SK-N-SH (cell line): ENCODE measurements around the gene LMO2. TPM values are rescaled to one million over a fixed set of nuclear protein-coding genes. Genes with fewer than 3 reads are reported as not detected.

Source experiments
- CTCF ChIA-PET: fragments of 300-600, 350-600 bp; formaldehyde crosslinking; extraction: SDS; loops from one replicate; lab custom pipeline; 2021; lab: Yijun Ruan, JAX
- POLR2A ChIA-PET: fragments of 350-600 bp; sonication (Branson Sonifier 250); formaldehyde crosslinking; extraction: SDS; loops from one replicate; lab custom pipeline; 2020; ENCODE audit warnings: antibody characterized with exemption, inconsistent platforms; lab: Yijun Ruan, JAX
- DNase-seq: peaks from one replicate; pipeline ENCODE4 v3.0.0; 2012
- H2AFZ ChIP-seq: fragments of 200-600 bp; sonication (generic); 2 replicates; pipeline ENCODE4 v1.8.1; 2016; ENCODE audit warnings: antibody characterized with exemption, mild to moderate bottlenecking, low read depth
- H3F3A ChIP-seq: fragments of 200-600 bp; sonication (generic); replicated peaks from 2 replicates; pipeline ENCODE3; 2016; ENCODE audit warnings: antibody characterized with exemption, mild to moderate bottlenecking; ENCODE audit not compliant: insufficient read depth
- H3K27ac ChIP-seq, 2 experiments: fragments of 200-500 bp in 1 of 2; fragments of 200-600 bp in 1 of 2; sonication (Bioruptor generic) in 1 of 2; sonication (generic), shearing (Covaris generic) in 1 of 2; 2 replicates each; pipeline versions ENCODE4 v1.5.1 to v1.6.1; 2014 to 2016; ENCODE audit warnings: low read depth in 2 of 2, inconsistent platforms in 1 of 2, low read length in 1 of 2, mild to moderate bottlenecking in 1 of 2, mixed read lengths in 1 of 2
- H3K27me3 ChIP-seq: fragments of 200-600 bp; sonication (generic), shearing (Covaris generic); 2 replicates; pipeline ENCODE4 v1.6.1; 2016; ENCODE audit warnings: mixed run types; ENCODE audit not compliant: insufficient read depth
- H3K36me3 ChIP-seq, 2 experiments: fragments of 200-500 bp in 1 of 2; fragments of 200-600 bp in 1 of 2; sonication (Bioruptor generic) in 1 of 2; sonication (generic) in 1 of 2; replicated peaks in 1 of 2; 2 replicates each; pipeline versions ENCODE3 to v1.5.1; 2014 to 2016; ENCODE audit warnings: low read length in 1 of 2, mild to moderate bottlenecking in 1 of 2; ENCODE audit not compliant: insufficient read depth in 2 of 2, control insufficient read depth in 1 of 2
- H3K4me1 ChIP-seq, 2 experiments: fragments of 200-500 bp in 1 of 2; fragments of 200-600 bp in 1 of 2; sonication (Bioruptor generic) in 1 of 2; sonication (generic), shearing (Covaris generic) in 1 of 2; 2 replicates each; pipeline versions ENCODE4 v1.5.1 to v1.6.1; 2014 to 2016; ENCODE audit warnings: low read depth in 1 of 2, low read length in 1 of 2, mixed run types in 1 of 2; ENCODE audit not compliant: insufficient read depth in 2 of 2, control insufficient read depth in 1 of 2
- H3K4me2 ChIP-seq: fragments of 200-600 bp; sonication (generic), shearing (Covaris generic); 2 replicates; pipeline ENCODE4 v1.6.1; 2017; ENCODE audit warnings: mixed run types
- H3K4me3 ChIP-seq, 2 experiments: fragments of 200-500 bp in 1 of 2; fragments of 200-600 bp in 1 of 2; sonication (Bioruptor generic) in 1 of 2; sonication (generic), shearing (Covaris generic) in 1 of 2; 2 replicates each; pipeline versions ENCODE4 v1.5.1 to v1.8.1; 2014 to 2016; ENCODE audit warnings: low read depth in 2 of 2, inconsistent platforms in 1 of 2, low read length in 1 of 2, mild to moderate bottlenecking in 1 of 2, mixed read lengths in 1 of 2, moderate library complexity in 1 of 2
- H3K79me2 ChIP-seq: fragments of 200-600 bp; sonication (generic); 2 replicates; pipeline ENCODE4 v1.8.1; 2017; ENCODE audit warnings: mild to moderate bottlenecking; ENCODE audit not compliant: insufficient read depth
- H3K9ac ChIP-seq: fragments of 200-600 bp; sonication (generic); 2 replicates; pipeline ENCODE4 v1.6.1; 2017; ENCODE audit warnings: mixed run types
- H3K9me2 ChIP-seq: fragments of 200-600 bp; sonication (generic); 2 replicates; pipeline ENCODE4 v1.6.1; 2017; ENCODE audit warnings: mixed run types
- H3K9me3 ChIP-seq: fragments of 200-600 bp; sonication (generic); 2 replicates; pipeline ENCODE4 v1.6.1; 2017; ENCODE audit warnings: mixed run types, mild to moderate bottlenecking, moderate library complexity
- H4K20me1 ChIP-seq: fragments of 200-600 bp; sonication (generic); 2 replicates; pipeline ENCODE4 v1.6.1; 2017; ENCODE audit warnings: mild to moderate bottlenecking, mixed run types; ENCODE audit not compliant: insufficient read depth
- ELF1 ChIP-seq: IDR thresholded peaks from 2 replicates; pipeline ENCODE4 v1.4.0; 2012
- FOXM1 ChIP-seq: IDR thresholded peaks from 2 replicates; pipeline ENCODE4 v1.4.0; 2012; ENCODE audit warnings: low read depth, mild to moderate bottlenecking
- GABPA ChIP-seq: IDR thresholded peaks from 2 replicates; pipeline ENCODE4 v1.4.0; 2012; ENCODE audit warnings: low read depth, mild to moderate bottlenecking
- JUND ChIP-seq: IDR thresholded peaks from 2 replicates; pipeline ENCODE4 v1.4.0; 2012
- MAX ChIP-seq: IDR thresholded peaks from 2 replicates; pipeline ENCODE4 v1.4.0; 2012; ENCODE audit warnings: low read depth
- MEF2A ChIP-seq: IDR thresholded peaks from 2 replicates; pipeline ENCODE4 v1.4.0; 2012; ENCODE audit warnings: low read depth, borderline replicate concordance
- POLR2AphosphoS5 ChIP-seq: IDR thresholded peaks from 2 replicates; pipeline ENCODE4 v1.6.1; 2012; ENCODE audit warnings: low read depth, low read length
- RAD21 ChIP-seq: IDR thresholded peaks from 2 replicates; pipeline ENCODE4 v1.6.1; 2012; ENCODE audit warnings: mild to moderate bottlenecking, low read length
- REST ChIP-seq: IDR thresholded peaks from 2 replicates; pipeline ENCODE4 v1.6.1; 2012; ENCODE audit warnings: mild to moderate bottlenecking, low read depth, low read length, moderate library complexity
- RFX5 ChIP-seq: IDR thresholded peaks from 2 replicates; pipeline ENCODE4 v1.6.1; 2012; ENCODE audit warnings: mild to moderate bottlenecking, improper control_type of control experiment, low read length
- RXRA ChIP-seq: IDR thresholded peaks from 2 replicates; pipeline ENCODE4 v1.4.0; 2012; ENCODE audit warnings: low read depth, mild to moderate bottlenecking, borderline replicate concordance
- TCF12 ChIP-seq: IDR thresholded peaks from 2 replicates; pipeline ENCODE4 v1.4.0; 2012
- USF1 ChIP-seq: IDR thresholded peaks from 2 replicates; pipeline ENCODE4 v1.4.0; 2012; ENCODE audit warnings: low read depth, borderline replicate concordance
- WGBS: methylation state at CpG from one replicate; pipeline ENCODE4 v1.1.6; 2017; ENCODE audit warnings: low lambda C conversion rate; 5-methylcytosine and 5-hydroxymethylcytosine counted together
- polyA plus RNA-seq, 3 experiments: library from polyadenylated mRNA; depleted of rRNA; stranded (reverse); fragments of >200 nt; gene quantifications; 2 replicates each; pipeline ENCODE4 v1.2.3, GENCODE V29; 2012

The LMO2 gene
- polyA plus RNA-seq, 1 of the 3 experiments (the other 2 are of a cell fraction), result 0.05 TPM

- no peak for TF ChIP-seq USF1
- TF ChIP-seq JUND, result no peak
- no peak for TF ChIP-seq TCF12
- TF ChIP-seq POLR2AphosphoS5, result no peak
- TF ChIP-seq FOXM1, result no peak
- no peak for TF ChIP-seq GABPA
Observed at GRCh38 chr11:33923626-33924025, 31.8 kb upstream of the LMO2 start (continued).

GRCh38 chr11:33920838-33921613, 29.1 kb upstream of the LMO2 start:
- WGBS, result 56% methylated on average over 8 of the region's 8 CpGs
- H3K27me3 ChIP-seq, result peaks cover 19% of the 10 kb centered on the region; the same call in 1 of the 2 replicates
- H4K20me1 ChIP-seq, result no peaks in the 10 kb centered on the region
- H3F3A ChIP-seq, result no peaks in the 10 kb centered on the region
- H3K79me2 ChIP-seq, result no peaks in the 10 kb centered on the region
- POLR2A ChIA-PET, result no interaction called here
- no peak overlapping the region for H3K9ac ChIP-seq
- TF ChIP-seq MAX, result no peak
- TF ChIP-seq RAD21, result no peak
- no peak for TF ChIP-seq REST
- TF ChIP-seq TCF12, result no peak
- no peak for TF ChIP-seq RXRA
- no peak for TF ChIP-seq RFX5
- TF ChIP-seq ELF1, result no peak
- no peak for TF ChIP-seq MEF2A
- TF ChIP-seq, all 33 proteins: peak for 0
- Histone ChIP-seq H3K4me3 (no peak overlapping the region), H3K27ac (no peak overlapping the region), H3K9me2 (no peaks in the 10 kb centered on the region), H3K4me1 (no peaks in the 10 kb centered on the region; a peak in 1 of 4 replicates), H2AFZ (no peak overlapping the region), H3K9me3 (no peaks in the 10 kb centered on the region), H3K36me3 (no peaks in the 10 kb centered on the region), H3K4me2 (no peak overlapping the region)
- no peak for DNase-seq
- CTCF ChIA-PET, result interaction anchor here (1.0 to 1.5 kb wide), 2 partner anchors 9 to 50 kb away, joined by 3 read pairs; no protein-coding TSS in a partner anchor
